NCI-H2029 treated with DMSO at 0.1 percent for 48 hours (cell line): Measurements from ENCODE around the gene SLC35F3.
"Not testable (repeated sequence)": the region's sequence is repeated elsewhere in the genome, so short reads cannot be mapped to it uniquely, and the experiment has no call there.

Experiments used
- DNase-seq: peaks from one replicate; lab custom pipeline; 2025; lab: John Stamatoyannopoulos, UW

Gene SLC35F3

GRCh38 chr1:234322097-234322496 lies 417.6 kb downstream of the SLC35F3 start:
- DNase-seq = no peak

- no peak for DNase-seq
These were observed 418.5 kb downstream of the SLC35F3 start for GRCh38 chr1:234322979-234323378.

GRCh38 chr1:234324821-234325220 lies 420.3 kb downstream of the SLC35F3 start:
- no peak for DNase-seq

GRCh38 chr1:234325878-234326496 lies 421.5 kb downstream of the SLC35F3 start:
- no peak for DNase-seq

- DNase-seq = peak; percentile 35
These were observed 422.3 kb downstream of the SLC35F3 start for GRCh38 chr1:234326497-234327366.

GRCh38 chr1:234327577-234328164 lies 423.2 kb downstream of the SLC35F3 start:
- no peak for DNase-seq

GRCh38 chr1:234330843-234331215 lies 426.4 kb downstream of the SLC35F3 start:
- DNase-seq = no peak

- no peak for DNase-seq
These were observed 427.0 kb downstream of the SLC35F3 start for GRCh38 chr1:234331507-234331906.

DNA sequence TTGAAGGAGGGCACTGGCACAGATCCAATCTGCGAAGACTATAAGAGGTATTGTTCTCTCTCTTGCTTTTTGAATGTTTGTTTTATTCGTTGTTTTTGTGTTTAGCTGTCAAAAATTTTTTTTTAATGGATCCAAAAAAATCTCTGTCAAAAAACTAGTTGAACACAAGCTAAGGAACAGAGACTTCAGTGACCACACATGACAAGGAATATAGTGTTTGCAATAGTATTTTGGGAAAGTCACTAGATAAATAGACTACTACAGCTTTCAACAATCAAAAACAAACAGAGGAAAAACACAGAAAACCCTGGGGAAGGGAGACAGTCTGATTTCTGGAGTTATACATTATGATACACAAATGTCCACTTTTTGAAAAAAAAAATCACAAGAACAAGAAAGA lies 431.9 kb downstream of the SLC35F3 start:
- no peak for DNase-seq

DNA sequence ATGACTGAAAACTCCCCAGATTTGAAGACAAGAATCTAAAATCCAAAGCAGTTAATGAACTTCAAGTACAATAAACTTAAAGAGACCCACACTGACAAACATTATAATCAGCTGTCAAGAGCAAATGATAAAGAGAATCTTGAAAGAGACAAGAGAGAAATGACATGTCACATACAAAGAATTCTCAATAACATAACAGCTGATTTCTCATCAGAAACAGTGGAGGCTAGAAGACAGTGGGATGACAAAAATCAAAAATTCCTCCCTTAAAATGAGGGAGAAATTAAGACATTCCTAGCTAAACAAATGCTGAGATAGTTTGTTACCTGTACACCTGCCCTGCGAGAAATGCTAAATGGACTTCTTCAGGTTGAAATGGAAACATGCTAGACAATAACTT lies 432.8 kb downstream of the SLC35F3 start:
- DNase-seq = no peak

- DNase-seq = no peak
These were observed 436.1 kb downstream of the SLC35F3 start for GRCh38 chr1:234340528-234340927.

- DNase-seq = no peak
These were observed 438.3 kb downstream of the SLC35F3 start for GRCh38 chr1:234342774-234343173.

- DNase-seq = no peak
These were observed 440.8 kb downstream of the SLC35F3 start for GRCh38 chr1:234345237-234345636.

DNA sequence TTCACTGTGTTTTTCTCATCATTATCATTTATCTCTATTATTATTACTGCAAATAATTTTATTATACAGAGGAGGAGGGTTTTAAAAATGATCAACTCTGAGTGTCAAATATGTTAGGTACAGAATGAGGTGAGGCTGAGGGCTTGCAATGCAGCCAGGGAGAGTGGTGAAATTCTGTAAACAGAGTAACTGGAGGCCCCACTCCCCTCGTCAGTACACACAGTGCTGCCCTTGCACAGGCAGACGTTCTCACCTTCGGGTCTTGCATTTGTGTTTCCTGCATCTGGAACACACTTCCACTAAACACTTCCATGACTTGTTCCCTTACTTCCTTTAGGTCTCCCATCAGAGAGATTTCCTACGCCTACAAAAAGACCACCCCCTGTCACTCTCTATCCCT lies 444.5 kb downstream of the SLC35F3 start:
- DNase-seq = no peak

- DNase-seq = no peak
These were observed 451.5 kb downstream of the SLC35F3 start for GRCh38 chr1:234355782-234356510.

- not testable (repeated sequence) for DNase-seq
These were observed 452.3 kb downstream of the SLC35F3 start for GRCh38 chr1:234356615-234357269.

DNA sequence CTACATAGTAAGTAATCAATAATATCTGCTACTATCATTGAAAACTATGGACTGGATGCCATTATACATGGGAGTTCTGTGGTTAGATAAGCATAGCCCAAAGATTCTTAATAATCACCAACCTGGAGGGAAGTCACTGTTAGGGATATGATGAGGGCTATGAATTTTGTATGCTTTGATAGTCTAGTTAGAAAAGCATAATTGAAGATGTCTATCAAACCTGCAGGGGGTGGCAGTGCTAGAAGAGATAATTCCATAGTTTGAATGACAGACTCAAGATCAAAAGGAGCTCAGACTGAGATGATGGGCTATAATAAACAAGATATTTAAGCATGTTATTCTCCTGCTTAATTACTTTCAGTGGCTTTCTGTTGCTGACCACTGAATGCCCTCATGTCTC lies 453.4 kb downstream of the SLC35F3 start:
- no peak for DNase-seq

DNA sequence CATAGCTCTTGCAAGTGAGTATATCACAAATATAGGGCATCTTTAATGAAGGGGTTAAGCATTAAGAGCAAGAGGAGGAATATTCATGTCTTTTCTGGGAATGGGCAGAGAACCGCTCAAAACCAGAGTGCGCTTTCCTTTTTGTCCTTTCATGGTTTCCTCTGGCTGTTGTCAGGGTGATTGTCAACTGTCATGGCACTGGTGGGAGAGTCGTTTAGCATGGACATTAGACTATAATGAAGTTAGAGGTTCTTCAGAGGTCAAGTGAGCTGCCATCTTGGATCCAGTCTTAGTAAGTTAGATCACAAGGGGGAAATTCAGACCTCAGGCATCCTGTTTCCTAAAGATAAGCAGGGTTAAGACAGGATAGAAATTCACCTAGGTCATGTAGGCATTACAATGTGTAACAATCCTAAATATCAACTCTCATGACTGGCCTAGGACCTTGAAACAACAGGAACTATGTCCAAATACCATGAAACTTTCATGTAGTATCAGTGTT lies 456.7 kb downstream of the SLC35F3 start:
- DNase-seq = no peak

DNA sequence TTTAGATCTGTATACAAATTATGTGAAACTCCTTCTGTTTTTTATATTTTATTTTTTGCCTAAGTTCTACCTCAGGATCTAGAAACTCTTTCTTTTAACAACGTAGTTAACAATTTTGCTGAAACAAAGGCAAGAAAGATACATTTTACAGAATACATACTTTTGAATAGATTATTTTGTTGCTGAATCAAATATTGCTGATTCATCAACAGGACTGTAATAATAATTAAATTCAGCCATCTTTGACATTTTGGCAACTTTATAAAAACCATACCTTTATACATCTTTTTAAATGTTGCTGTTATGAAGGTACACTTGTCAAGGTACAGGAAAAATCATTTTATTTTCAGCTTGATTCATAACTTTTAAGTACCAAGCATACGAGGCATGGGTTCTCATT lies 458.1 kb downstream of the SLC35F3 start:
- no peak for DNase-seq

DNA sequence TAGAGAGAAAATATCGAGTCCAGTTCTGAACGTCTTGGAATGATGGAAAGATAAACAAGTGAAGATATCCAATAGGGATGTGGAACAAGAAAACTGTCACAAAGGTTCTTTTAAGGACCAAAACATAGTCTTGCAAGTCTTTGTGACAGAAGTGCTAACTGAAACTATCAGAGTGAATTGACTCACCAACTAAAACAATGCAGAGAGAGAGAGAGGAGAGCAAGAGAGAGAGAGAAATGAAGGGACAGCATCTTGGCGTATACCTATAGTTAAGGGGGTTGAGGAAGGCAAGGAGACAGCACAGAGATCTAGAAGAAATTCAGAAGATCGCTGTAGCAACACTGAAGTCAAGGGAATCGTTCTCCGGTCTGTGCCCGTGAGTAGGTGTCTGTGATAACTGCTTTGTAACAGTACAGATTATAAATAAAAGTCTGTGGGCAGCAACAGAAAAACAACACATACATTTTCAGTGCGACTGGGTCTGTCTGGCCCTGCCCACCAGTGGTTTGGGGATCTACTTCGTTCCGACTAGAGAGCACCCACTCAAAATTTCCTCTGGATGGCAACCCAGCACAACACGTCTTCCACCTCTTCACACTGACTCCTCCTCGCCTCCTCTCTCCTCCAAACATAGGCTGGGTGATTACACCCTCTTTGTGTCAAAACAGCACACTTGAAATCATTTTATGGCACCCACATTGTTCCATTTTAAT lies 464.0 kb downstream of the SLC35F3 start:
- no peak for DNase-seq

- DNase-seq = no peak
These were observed 464.6 kb downstream of the SLC35F3 start for GRCh38 chr1:234369033-234369430.
